OCI-LY7 (cell line): ENCODE results near the gene NPHP1. TPM values are rescaled to one million over a fixed set of nuclear protein-coding genes. Genes with fewer than 3 reads are reported as not detected.
"Not testable (repeated sequence)": the region's sequence is repeated elsewhere in the genome, so short reads cannot be mapped to it uniquely, and the experiment has no call there.

Source experiments
- BruUV-seq: library from RNA; stranded (reverse); fragments of 400-500 nt; replicated peaks from 2 replicates; lab custom pipeline; 2021; lab: Mats Ljungman, UMichigan
- CTCF ChIA-PET: fragments of 300-600 bp; sonication (Branson Sonifier 250); formaldehyde crosslinking; loops from one replicate; lab custom pipeline; 2022; ENCODE audit warnings: antibody characterized with exemption; ENCODE audit not compliant: unreplicated experiment; lab: Charles Lee
- POLR2A ChIA-PET: fragments of 300-600 bp; sonication (Branson Sonifier 250); formaldehyde crosslinking; loops from one replicate; lab custom pipeline; 2022; ENCODE audit warnings: antibody characterized with exemption; lab: Charles Lee
- DNase-seq: peaks from one replicate; pipeline ENCODE4 v3.0.0-alpha.2; 2015; ENCODE audit warnings: low spot score
- H2AFZ ChIP-seq: fragments of 200-600 bp; sonication (generic), shearing (Covaris generic); 2 replicates; pipeline ENCODE4 v1.6.1; 2014; ENCODE audit warnings: mild to moderate bottlenecking, antibody characterized with exemption, low read length, moderate library complexity
- H3K27ac ChIP-seq: fragments of 200-600 bp; sonication (generic); 2 replicates; pipeline ENCODE4 v1.5.1; 2014; ENCODE audit warnings: mixed run types, low read depth, mild to moderate bottlenecking, moderate library complexity, low read length, inconsistent platforms; ENCODE audit not compliant: poor library complexity, severe bottlenecking
- H3K36me3 ChIP-seq: fragments of 200-600 bp; sonication (generic); 2 replicates; pipeline ENCODE4 v1.6.1; 2014; ENCODE audit warnings: mild to moderate bottlenecking, antibody characterized with exemption, low read length, moderate library complexity, mixed read lengths; ENCODE audit not compliant: insufficient read depth
- H3K4me1 ChIP-seq: fragments of 200-600 bp; sonication (generic); 2 replicates; pipeline ENCODE4 v1.5.1; 2014; ENCODE audit warnings: mild to moderate bottlenecking, low read length; ENCODE audit not compliant: insufficient read depth, poor library complexity, severe bottlenecking
- H3K4me2 ChIP-seq: fragments of 200-600 bp; sonication (generic); 2 replicates; pipeline ENCODE4 v1.6.1; 2014; ENCODE audit warnings: mild to moderate bottlenecking, low read length
- H3K4me3 ChIP-seq: fragments of 200-600 bp; sonication (generic); 2 replicates; pipeline ENCODE4 v1.5.1; 2014; ENCODE audit warnings: mild to moderate bottlenecking, low read depth, low read length; ENCODE audit not compliant: poor library complexity, severe bottlenecking
- H3K79me2 ChIP-seq: fragments of 200-600 bp; sonication (generic); 2 replicates; pipeline ENCODE4 v1.6.1; 2016; ENCODE audit warnings: low read depth, mild to moderate bottlenecking, low read length, moderate library complexity, mixed read lengths; ENCODE audit not compliant: insufficient read depth
- H3K9me2 ChIP-seq: fragments of 200-600 bp; sonication (generic); 2 replicates; pipeline ENCODE4 v1.6.1; 2016; ENCODE audit warnings: mild to moderate bottlenecking, low read length, mixed read lengths; ENCODE audit not compliant: insufficient read depth
- H3K9me3 ChIP-seq: fragments of 200-600 bp; sonication (generic); 2 replicates; pipeline ENCODE4 v1.6.1; 2014; ENCODE audit warnings: mild to moderate bottlenecking, mixed run types, low read length, mixed read lengths
- H4K20me1 ChIP-seq: fragments of 200-600 bp; sonication (generic); 2 replicates; pipeline ENCODE4 v1.6.1; 2014; ENCODE audit warnings: mild to moderate bottlenecking, antibody characterized with exemption, low read length, moderate library complexity, mixed read lengths; ENCODE audit not compliant: insufficient read depth
- CTCF ChIP-seq: fragments of 200-600 bp; sonication (generic); conservative IDR thresholded peaks from 2 replicates; pipeline ENCODE4 v1.5.1; 2014; ENCODE audit warnings: mild to moderate bottlenecking, antibody characterized with exemption, low read length, moderate library complexity, mixed read lengths
- EZH2phosphoT487 ChIP-seq: fragments of 200-600 bp; sonication (generic); IDR thresholded peaks from 2 replicates; pipeline ENCODE4 v1.6.1; 2018; ENCODE audit warnings: low read depth, borderline replicate concordance, mild to moderate bottlenecking, mixed run types, antibody characterized with exemption, low read length, moderate library complexity, mixed read lengths
- intact Hi-C: fragments of 100-400 bp; cut with micrococcal nuclease; formaldehyde crosslinking; loops from one replicate; pipeline ENCODE4 v1.10.0; 2022; ENCODE audit not compliant: unreplicated experiment
- total RNA-seq, 2 experiments: library from RNA; depleted of rRNA in 1 of 2; stranded (reverse); fragments of >200 nt in 1 of 2; shearing (Covaris generic) in 1 of 2; gene quantifications; 2 replicates each; pipeline ENCODE4 v1.2.3, GENCODE V29; 2014 to 2022

Gene NPHP1
- total RNA-seq, 2 experiments from 2014 or later, result 1.6 to 2.0 TPM

GRCh38 chr2:110234514-110234913 lies 29.7 kb upstream of the NPHP1 start:
- H4K20me1 ChIP-seq, CTCF ChIA-PET, H3K27ac ChIP-seq, H2AFZ ChIP-seq, BruUV-seq, H3K36me3 ChIP-seq, H3K9me3 ChIP-seq, H3K4me1 ChIP-seq, H3K4me2 ChIP-seq, intact Hi-C loops, H3K9me2 ChIP-seq, H3K79me2 ChIP-seq, POLR2A ChIA-PET, H3K4me3 ChIP-seq, DNase-seq: not testable (repeated sequence)

DNA sequence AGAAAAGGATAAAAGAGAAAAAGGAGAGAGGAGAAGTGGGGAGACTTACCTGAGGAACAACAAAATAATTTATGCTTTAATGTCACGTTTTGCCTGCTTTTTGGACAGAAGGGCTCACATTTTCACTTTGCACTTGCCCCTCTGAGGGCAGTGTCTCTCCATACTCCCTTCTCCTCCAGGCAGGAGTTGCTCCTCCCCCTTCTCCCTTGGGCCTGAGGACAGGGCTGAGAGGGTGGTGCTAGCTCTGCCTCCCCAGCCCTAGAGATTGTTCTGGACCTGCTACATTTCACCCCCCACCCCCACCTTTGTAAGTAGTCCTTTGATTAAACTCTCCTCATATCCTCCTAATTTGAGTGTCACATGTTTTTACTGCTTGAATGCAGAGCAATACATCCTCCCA lies 25.1 kb upstream of the NPHP1 start:
- H3K9me3 ChIP-seq, CTCF ChIA-PET, H3K36me3 ChIP-seq, H4K20me1 ChIP-seq, POLR2A ChIA-PET, BruUV-seq, H3K4me3 ChIP-seq, H2AFZ ChIP-seq, intact Hi-C loops, H3K9me2 ChIP-seq, DNase-seq, H3K79me2 ChIP-seq, H3K27ac ChIP-seq, H3K4me1 ChIP-seq, H3K4me2 ChIP-seq: not testable (repeated sequence)

DNA sequence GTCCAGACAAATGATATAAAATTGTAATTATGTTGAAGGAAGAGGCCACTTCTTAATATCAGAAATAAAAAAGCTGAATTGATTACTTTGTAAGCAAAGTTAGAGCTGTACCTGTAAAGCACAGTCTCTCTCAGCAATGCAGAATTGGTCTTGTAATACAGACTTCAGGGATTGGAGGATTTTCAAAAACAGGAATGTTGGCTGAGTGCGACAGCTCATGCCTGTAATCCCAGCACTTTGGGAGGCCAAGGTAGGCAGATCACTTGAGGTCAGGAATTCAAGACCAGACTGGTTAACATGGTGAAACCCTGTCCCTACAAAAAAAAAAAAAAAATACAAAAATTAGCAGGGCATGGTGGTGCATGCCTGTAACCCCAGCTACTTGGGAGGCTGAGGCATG lies 17.8 kb upstream of the NPHP1 start:
- DNase-seq, H3K36me3 ChIP-seq, H3K79me2 ChIP-seq, H2AFZ ChIP-seq, POLR2A ChIA-PET, BruUV-seq, intact Hi-C loops, H3K9me2 ChIP-seq, CTCF ChIA-PET, H3K9me3 ChIP-seq, H3K4me1 ChIP-seq, H3K4me2 ChIP-seq, H4K20me1 ChIP-seq, H3K4me3 ChIP-seq, H3K27ac ChIP-seq: not testable (repeated sequence)

GRCh38 chr2:110221938-110222337 lies 17.1 kb upstream of the NPHP1 start:
- intact Hi-C loops, result no loop called here
- Histone ChIP-seq H3K4me3 (no peak overlapping the region), H3K79me2 (no peaks in the 10 kb centered on the region), H3K4me2 (no peak overlapping the region), H3K9me2 (no peaks in the 10 kb centered on the region), H3K4me1 (no peaks in the 10 kb centered on the region), H2AFZ (no peak overlapping the region), H3K27ac (no peak overlapping the region), H3K9me3 (no peaks in the 10 kb centered on the region), H3K36me3 (no peaks in the 10 kb centered on the region), H4K20me1 (no peaks in the 10 kb centered on the region)
- CTCF ChIA-PET, result no interaction called here
- TF ChIP-seq EZH2phosphoT487 (no peak), CTCF (no peak)
- DNase-seq, result no peak
- POLR2A ChIA-PET, result no interaction called here
- BruUV-seq, result no TSS peak
